WTC11 (cell line): ENCODE results near the gene GCSH. TPM values are rescaled to one million over a fixed set of nuclear protein-coding genes. Genes with fewer than 3 reads are reported as not detected.

Experiments
- ATAC-seq: fragments of 200-7000 bp; cut with Tn5 transposase; 2 replicates; pipeline ENCODE4 v1.10.0; 2021; ENCODE audit warnings: mild to moderate bottlenecking, moderate library complexity
- CTCF ChIA-PET: fragments of 300-600 bp; sonication (Branson Sonifier 250); formaldehyde crosslinking; loops from one replicate; lab custom pipeline; 2021; ENCODE audit warnings: antibody characterized with exemption; lab: Charles Lee
- POLR2A ChIA-PET: fragments of 350-600 bp; sonication (Branson Sonifier 250); formaldehyde crosslinking; loops from one replicate; lab custom pipeline; 2021; ENCODE audit warnings: antibody characterized with exemption; lab: Charles Lee
- DNase-seq: peaks from one replicate; pipeline ENCODE4 v3.0.0; 2021; ENCODE audit warnings: low spot score
- H3K27ac Mint-ChIP-seq: 2 replicates; pipeline ENCODE4 v1.8.0; 2021; ENCODE audit warnings: mixed read lengths
- H3K27me3 Mint-ChIP-seq: 2 replicates; pipeline ENCODE4 v1.8.0; 2021; ENCODE audit warnings: low read depth, mild to moderate bottlenecking, moderate library complexity, mixed read lengths
- H3K36me3 Mint-ChIP-seq: 2 replicates; pipeline ENCODE4 v1.8.0; 2021; ENCODE audit warnings: mixed read lengths
- H3K4me1 Mint-ChIP-seq: 2 replicates; pipeline ENCODE4 v1.8.0; 2022; ENCODE audit warnings: mixed read lengths
- H3K4me3 Mint-ChIP-seq: 2 replicates; pipeline ENCODE4 v1.8.0; 2021; ENCODE audit warnings: mild to moderate bottlenecking, moderate library complexity, mixed read lengths
- H3K9me3 Mint-ChIP-seq: 2 replicates; pipeline ENCODE4 v1.8.0; 2021; ENCODE audit warnings: mixed read lengths
- CREM ChIP-seq: sonication (generic); formaldehyde crosslinking; IDR thresholded peaks from 2 replicates; pipeline ENCODE4 v1.8.1; 2022; ENCODE audit warnings: mild to moderate bottlenecking, missing genetic modification reagents, moderate library complexity
- CTCF ChIP-seq: fragments of 200-600 bp; IDR thresholded peaks from 2 replicates; pipeline ENCODE4 v1.8.0; 2022; ENCODE audit warnings: antibody characterized with exemption
- ERG ChIP-seq: fragments of 250-450 bp; sonication (Bioruptor Pico); IDR thresholded peaks from 2 replicates; pipeline ENCODE4 v1.8.0; 2021; ENCODE audit warnings: mild to moderate bottlenecking
- ESRRA ChIP-seq: sonication (generic); formaldehyde crosslinking; IDR thresholded peaks from 2 replicates; pipeline ENCODE4 v1.8.1; 2022; ENCODE audit warnings: mild to moderate bottlenecking, missing genetic modification reagents, borderline replicate concordance
- IRF2 ChIP-seq: sonication (generic); formaldehyde crosslinking; IDR thresholded peaks from 2 replicates; pipeline ENCODE4 v1.8.0; 2022; ENCODE audit warnings: low read depth, missing genetic modification reagents, borderline replicate concordance
- KAT7 ChIP-seq: sonication (generic); formaldehyde crosslinking; IDR thresholded peaks from 2 replicates; pipeline ENCODE4 v1.8.1; 2023; ENCODE audit warnings: missing genetic modification reagents, mild to moderate bottlenecking, borderline replicate concordance
- SMAD3 ChIP-seq: sonication (generic); formaldehyde crosslinking; IDR thresholded peaks from 2 replicates; pipeline ENCODE4 v1.8.0; 2022; ENCODE audit warnings: missing genetic modification reagents, mild to moderate bottlenecking, borderline replicate concordance
- SP1 ChIP-seq: sonication (generic); formaldehyde crosslinking; conservative IDR thresholded peaks from 2 replicates; pipeline ENCODE4 v1.8.1; 2022; ENCODE audit warnings: missing genetic modification reagents
- STAT6 ChIP-seq: sonication (generic); formaldehyde crosslinking; conservative IDR thresholded peaks from 2 replicates; pipeline ENCODE4 v1.8.1; 2023; ENCODE audit warnings: mild to moderate bottlenecking, low read depth, missing genetic modification reagents, moderate library complexity
- TP53 ChIP-seq: sonication (generic); formaldehyde crosslinking; IDR thresholded peaks from 2 replicates; pipeline ENCODE4 v1.8.1; 2023; ENCODE audit warnings: mild to moderate bottlenecking, missing genetic modification reagents
- ZNF219 ChIP-seq: sonication (generic); formaldehyde crosslinking; IDR thresholded peaks from 2 replicates; pipeline ENCODE4 v1.8.0; 2023; ENCODE audit warnings: missing genetic modification reagents, mild to moderate bottlenecking, borderline replicate concordance
- ZNF281 ChIP-seq: sonication (generic); formaldehyde crosslinking; IDR thresholded peaks from 2 replicates; pipeline ENCODE4 v1.8.0; 2023; ENCODE audit warnings: mild to moderate bottlenecking, missing genetic modification reagents
- ZNF317 ChIP-seq: sonication (generic); formaldehyde crosslinking; IDR thresholded peaks from 2 replicates; pipeline ENCODE4 v1.8.1; 2023; ENCODE audit warnings: low read depth, mild to moderate bottlenecking, moderate library complexity, missing genetic modification reagents, borderline replicate concordance
- ZNF416 ChIP-seq: fragments of 250-450 bp; sonication (Bioruptor Pico); IDR thresholded peaks from 2 replicates; pipeline ENCODE4 v1.9.0; 2021; ENCODE audit warnings: mild to moderate bottlenecking, inconsistent platforms
- total RNA-seq: library from RNA; stranded (reverse); gene quantifications from 3 replicates; pipeline ENCODE4 v1.2.3, GENCODE V29; 2021

Gene GCSH
- total RNA-seq, 1 experiment from 2014 or later, result 95.9 TPM

GRCh38 chr16:81136390-81137335 is 40.5 kb upstream of the GCSH start (continued):
- TF ChIP-seq ZNF281 (CRISPR knock-in tag), result no peak
- TF ChIP-seq CTCF, result no peak
- TF ChIP-seq STAT6, result no peak
- no peak for TF ChIP-seq ZNF317 (CRISPR knock-in tag)
- TF ChIP-seq IRF2 (CRISPR knock-in tag), result no peak
- TF ChIP-seq ZNF219 (CRISPR knock-in tag), result no peak
- TF ChIP-seq ESRRA (CRISPR knock-in tag), result no peak
- no peak for TF ChIP-seq CREM (CRISPR knock-in tag)
- TF ChIP-seq SMAD3 (CRISPR knock-in tag), result no peak

GRCh38 chr16:81130126-81130525 is 33.9 kb upstream of the GCSH start:
- POLR2A ChIA-PET, result no interaction called here
- no peak overlapping the region for H3K27ac Mint-ChIP-seq
- H3K27me3 Mint-ChIP-seq, result no peaks in the 10 kb centered on the region; the same call in 1 of the 2 replicates
- ATAC-seq (no peak), DNase-seq (no peak)
- CTCF ChIA-PET, result no interaction called here
- no peak overlapping the region for H3K4me3 Mint-ChIP-seq
- H3K4me1 Mint-ChIP-seq, result no peaks in the 10 kb centered on the region
- no peaks in the 10 kb centered on the region for H3K36me3 Mint-ChIP-seq
- no peaks in the 10 kb centered on the region for H3K9me3 Mint-ChIP-seq
- TF ChIP-seq ZNF416, result no peak
- TF ChIP-seq TP53 (CRISPR knock-in tag), result no peak
- TF ChIP-seq SP1 (CRISPR knock-in tag), result no peak
- no peak for TF ChIP-seq ERG (CRISPR knock-in tag)
- TF ChIP-seq KAT7 (CRISPR knock-in tag), result no peak
- TF ChIP-seq, all 79 proteins: peak for 0
